OCI-M1 (cell line): ENCODE data around the gene RAI14.

ENCODE experiments used
- DNase-seq: peaks from one replicate; lab custom pipeline; 2025; lab: John Stamatoyannopoulos, UW

The RAI14 gene

DNA sequence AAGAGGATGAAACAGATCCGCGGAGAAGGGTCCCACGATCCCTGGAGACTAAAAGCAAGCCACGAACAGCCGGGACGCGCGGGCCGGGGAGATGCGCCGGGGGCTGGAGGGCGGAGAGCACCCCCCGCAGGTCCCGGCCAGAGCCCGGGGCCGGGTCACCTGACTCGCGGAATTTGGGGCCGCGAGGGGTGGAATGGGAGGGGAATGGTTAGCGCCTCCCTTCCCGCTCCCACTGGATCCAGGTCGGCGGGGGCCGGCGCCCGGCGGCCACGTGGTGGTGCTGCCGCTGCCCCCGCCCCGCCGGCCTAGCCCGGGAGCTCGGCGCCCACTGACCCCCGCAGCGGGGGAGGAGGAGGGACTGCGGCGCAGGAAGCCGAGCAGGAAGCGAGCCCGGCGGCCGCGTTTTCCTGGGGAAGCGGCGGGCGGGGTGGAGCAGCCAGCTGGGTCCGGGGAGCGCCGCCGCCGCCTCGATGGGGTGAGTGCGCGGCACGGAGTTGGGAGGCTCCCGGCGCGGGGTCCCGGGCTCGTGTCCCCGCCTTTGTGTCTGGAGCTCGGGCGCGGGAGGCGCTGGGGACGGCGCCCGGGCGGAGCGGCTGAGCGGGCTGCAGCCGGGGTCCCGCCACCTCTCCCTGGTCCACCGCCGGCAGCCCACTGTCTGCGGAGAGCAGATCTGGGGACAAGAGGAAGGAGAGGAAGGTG, at the start of gene RAI14:
TSS of gene RAI14 (plus strand) at position 328 of the 699 bp plus-strand sequence. CDS start 30,592 bp downstream, outside the sequence.
- DNase-seq, result peak; percentile 65

DNA sequence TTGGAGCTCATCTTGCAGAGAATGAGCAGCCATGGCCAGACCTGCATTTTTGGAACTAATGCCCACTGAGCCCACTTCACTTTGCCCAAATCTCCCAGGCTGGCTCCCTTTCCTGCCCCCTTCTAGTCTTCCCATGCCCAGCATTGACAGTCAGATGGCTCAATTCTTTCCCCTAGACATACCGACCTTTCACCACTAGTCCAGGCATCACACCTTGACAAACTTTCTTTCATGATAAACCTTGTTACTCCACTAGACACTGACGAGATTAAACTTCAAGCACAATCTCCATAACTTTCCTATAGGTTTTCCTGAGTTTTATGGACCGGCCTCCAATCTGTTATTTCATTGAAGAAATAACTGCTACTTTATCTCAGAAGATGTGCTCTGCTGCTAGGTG, 47.8 kb upstream of the RAI14 start:
- DNase-seq, result no peak

DNA sequence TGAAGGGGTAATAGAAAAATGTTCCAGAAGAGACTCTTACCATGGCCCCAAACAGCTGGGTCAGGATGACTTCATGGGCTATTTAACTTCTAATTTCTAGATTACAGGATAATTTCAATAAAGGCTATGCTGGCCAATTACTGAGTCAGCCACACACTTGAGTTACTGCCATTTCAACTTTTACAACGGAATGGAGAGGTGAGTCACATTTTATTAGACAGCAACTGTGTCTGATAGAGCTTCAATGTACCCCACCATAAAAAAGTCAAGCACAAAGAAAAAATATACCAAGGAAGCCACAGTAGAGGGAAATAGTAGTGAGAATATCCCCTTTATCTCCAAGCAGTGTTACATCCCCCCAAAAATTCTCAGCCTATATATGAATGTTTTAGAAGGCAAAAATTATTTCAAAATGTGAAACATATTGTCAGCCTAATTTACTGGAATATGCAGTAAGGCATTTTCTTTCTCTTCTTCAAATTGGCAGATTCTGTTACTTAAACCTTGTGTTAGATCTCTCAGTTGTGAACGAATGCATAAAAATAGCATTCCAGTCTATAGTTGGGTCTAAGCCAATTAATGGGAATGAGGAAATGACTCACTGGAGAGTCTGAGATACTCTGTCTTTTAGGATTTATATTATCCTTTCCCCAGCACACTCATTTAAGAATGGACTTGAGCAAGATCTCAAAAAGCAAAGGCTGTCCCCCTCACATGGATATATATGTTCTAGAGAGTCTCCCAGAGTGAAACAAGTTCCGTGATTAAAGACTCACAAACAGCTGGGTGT, 47.1 kb upstream of the RAI14 start:
- peak; percentile 13 for DNase-seq

DNA sequence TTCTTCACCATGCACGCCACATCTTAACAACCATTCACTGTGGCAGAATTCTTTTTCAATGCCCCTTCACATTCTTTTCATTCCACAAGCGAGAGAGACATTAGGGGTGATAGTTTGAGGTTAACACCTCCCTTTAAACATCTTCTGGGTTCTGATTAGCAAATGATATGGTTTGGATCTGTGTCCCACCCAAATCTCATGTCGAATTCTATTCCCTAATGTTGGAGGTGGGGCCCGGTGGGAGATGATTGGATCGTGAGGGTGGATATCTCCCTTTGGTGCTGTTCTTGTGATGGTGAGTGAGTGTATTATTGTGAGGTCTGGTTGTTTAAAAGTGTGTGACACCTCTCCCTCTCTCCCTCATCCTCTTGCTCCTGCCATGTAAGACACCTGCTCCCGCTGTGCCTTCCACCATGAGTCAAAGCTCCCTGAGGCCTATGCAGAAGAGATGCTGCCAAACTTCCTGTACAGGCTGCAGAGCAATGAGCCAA, 46.1 kb upstream of the RAI14 start:
- DNase-seq, result no peak

DNA sequence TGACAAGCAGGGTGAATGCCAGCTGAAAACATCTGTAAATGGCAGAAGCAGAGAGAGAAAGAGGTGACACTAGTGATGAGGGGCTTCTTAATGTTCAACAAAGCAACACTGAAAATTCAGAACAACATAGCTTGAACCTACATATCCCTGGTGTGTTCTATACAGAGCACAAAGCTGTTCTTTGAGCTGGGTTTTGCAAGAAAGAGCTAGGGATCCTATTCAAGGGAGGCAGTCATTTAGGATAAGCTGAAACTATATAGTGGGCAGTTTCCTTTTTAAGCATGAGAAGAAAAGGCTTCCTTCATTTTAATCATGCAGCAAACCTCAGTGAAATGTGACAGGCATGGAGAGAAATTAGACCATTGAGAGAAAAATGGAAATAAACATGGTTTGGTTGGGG, 45.6 kb upstream of the RAI14 start:
- no peak for DNase-seq

DNA sequence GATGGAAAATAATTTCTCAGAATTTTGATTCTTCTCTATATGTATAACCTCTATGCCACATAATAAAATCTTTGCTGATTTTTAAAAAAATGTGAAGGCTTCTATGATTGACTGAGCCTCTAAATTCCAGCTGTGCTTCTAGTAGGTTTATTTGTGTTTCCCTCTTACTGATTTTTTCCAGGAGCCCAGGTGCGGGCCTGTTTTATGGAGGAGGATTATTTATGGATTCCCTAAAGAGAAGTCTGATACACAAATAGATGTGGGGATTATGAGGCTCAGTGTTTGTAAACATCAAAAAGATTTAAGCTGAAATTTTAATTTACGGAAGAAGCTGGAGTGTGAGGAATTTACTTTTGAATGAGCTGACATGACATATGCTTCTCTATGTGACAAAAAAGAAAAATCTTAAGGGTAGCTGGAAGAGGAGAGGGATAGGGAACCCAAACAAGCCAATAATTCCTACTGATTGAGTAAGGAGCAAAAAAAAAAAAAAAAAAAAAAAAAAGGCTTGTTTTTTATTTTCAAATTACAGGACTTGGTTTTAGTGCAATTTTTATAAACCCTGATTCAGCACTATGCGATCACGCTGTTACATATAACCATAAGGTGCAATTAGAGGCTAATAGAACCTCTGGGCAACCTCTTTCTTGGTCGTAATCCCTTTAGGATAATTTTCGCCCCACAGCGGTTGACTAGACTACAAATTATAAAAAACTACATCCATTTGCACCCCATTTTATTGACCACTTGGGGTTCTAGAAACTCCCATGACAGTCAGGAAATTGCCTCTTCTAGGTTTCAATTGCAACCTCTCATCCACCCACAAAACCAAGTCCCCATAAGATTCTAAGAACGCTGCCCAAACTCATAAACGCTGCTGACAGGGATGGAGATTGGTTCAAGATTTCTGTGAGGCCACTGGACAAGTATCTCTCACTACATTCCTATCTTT, 44.4 kb upstream of the RAI14 start:
- DNase-seq, result no peak

DNA sequence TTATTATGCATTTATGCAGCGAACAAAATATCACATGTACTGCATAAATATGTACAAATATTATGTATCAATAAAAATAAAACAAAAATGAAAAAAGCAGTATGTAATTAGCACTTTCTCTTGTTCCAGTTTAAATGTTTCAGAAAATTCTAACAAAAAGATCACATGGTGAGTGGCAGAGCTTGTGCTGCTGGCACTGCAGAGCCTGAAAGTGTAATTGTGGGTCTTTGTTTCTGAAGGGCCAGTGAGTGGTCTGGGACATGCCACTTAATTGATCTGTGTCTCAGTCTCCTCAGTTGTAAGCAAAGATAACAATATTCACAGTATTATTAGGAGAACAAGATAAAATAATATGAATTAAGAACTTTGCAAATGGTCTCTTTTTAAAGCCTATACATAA, 39.5 kb upstream of the RAI14 start:
- DNase-seq, result no peak

DNA sequence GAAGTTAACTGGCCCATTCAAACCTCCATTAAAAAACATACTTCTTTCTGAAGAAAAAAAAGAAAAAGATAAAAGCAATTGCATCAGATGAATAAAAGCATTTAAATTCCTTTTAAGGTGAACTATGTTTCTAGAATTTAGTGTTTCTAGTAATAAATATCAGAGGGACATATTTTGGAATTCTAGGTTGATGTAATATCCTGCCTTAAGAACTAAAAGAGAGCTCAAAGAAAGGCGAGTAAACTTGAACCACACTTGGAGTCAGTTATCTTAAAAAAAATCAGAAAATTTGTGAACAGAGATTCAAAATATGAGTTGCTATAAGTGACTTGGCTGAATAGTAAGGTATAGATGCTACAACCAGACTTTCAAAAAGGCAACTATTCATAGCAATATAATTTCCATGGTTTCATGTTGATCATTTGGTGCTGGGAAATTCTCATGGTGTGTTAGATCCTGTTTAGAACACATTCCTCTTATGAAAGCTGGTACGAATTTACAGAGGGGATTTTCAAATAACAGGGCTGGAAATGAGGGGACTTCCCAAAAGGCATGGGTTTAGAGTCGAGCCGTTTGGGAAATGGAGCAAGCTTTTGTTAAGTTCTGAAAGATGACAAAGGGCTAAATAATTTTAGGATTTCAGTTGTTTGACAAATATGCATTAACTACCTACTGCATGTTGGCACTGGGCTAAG, 37.6 kb upstream of the RAI14 start:
- no peak for DNase-seq

DNA sequence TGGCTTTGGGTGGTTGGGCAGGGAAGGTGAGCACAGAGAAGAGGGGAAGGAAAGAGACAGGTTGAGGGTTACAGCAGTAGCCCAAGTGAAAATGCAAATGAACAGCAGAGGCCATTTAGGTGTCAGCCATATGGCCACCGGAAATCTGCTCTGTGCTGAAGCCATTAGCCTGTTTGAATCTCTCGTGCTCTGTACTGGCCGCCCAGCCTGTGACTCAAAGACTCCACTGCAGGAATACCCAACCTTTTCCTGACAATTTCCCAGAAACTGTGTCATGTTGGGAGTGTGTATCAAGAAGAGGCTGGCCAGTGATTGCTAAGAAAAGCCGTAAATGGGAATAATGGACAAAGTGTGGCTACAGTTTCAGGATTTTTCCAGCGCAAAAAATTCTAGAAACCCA, 35.9 kb upstream of the RAI14 start:
- no peak for DNase-seq

DNA sequence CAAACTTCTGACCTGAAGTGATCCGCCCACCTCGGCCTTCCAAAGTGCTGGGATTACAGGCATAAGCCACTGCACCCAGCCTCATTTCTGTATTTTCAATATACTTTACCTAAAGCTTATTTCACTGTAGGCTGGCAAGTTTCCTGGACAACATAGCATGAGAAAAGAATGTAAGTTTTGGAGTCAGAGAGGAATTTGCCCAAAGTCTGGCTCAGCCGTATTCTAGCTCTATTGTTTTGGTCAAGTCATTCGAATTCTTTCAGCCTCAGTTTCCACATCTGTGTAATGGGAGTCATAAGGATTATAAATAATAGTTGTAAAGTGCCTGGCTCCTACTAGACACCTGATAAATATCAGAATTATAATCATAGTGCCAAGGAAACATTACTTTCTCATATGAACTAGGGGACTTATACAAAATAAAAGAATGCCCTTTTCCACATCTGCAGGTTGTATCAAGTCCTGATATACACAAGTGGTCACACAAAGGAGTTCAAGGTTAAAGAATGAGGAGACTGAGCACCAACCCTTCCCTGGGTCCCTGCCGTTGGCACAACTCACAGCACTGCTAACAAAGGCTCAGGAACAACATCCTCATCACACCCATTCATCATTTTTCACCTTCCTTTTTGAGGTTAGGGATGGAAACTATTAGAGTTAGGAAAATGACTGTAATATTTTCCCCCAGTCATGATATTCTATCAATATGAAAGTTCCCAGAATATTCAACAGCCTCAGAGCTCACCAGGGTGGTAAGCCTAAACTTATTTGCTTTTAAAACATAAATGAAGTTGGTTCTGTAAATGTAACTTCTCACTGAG, 34.6 kb upstream of the RAI14 start:
- no peak for DNase-seq

DNA sequence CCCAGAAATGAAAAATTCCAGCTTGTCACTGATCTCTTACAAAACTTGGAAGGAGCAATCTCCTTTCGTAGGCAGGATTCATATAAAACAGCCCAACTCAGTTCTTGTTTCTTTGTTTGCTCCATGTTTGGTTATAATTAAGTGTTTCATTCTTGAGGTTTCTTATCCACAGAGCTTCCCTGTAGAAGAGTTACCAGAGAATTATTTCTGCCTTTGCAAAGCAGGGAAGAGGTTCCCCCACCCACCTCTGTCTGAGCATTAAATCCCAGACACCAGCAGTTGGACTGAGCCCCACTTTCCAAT, 34.1 kb upstream of the RAI14 start:
- DNase-seq, result no peak

DNA sequence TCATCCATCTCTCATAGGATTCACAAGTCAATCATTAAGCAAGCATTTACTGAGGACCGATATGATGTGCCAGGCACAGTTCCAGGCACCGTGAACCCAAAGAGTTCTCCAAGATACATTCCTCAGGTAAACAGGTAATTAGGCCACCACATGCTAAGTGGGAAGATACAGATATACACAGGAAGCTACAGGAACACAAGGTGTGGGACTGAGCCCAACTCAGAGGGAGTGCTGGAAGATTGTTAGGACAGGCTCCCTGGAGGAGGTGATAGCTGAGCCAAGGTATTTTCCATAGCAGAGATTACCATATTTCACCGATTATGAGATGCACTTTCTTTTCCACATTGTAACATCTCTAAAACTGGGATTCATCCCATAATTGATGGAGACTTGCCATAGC, 31.4 kb upstream of the RAI14 start:
- DNase-seq, result no peak

DNA sequence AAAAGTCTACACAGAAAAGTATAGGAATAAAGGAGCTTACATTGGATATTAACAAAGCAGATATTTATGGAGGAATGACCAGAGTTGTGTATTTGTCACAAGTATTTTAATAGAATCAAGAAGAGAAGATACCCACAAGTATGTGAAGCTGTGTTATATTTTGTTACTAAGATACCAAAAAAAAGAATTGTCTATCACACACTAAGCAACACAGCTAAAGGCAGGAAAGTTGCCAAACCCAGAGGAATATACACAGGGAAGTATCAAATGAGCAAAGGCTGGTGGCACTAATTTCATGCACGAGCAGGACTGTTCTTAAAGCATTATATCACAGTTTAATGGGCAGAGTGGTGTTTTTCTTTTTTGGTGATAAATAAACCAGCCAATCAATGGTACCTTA, 30.9 kb upstream of the RAI14 start:
- DNase-seq, result no peak

DNA sequence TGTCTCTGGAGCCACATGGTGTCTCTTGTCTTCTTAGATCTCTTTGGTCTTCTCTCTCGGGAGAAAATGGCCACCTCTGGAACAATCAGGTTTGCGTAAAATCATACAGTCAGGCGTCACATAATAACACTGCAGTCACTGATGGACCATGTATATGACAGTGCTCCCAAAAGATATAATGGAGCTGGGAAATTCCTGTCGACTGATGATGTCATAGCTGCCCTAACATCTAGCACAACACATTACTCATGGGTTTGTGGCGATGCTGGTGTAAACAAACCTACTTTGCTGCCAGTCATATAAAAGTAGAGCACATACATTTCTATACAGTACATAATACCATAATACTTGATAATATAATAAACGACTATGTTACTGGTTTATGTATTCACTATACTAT, 30.1 kb upstream of the RAI14 start:
- DNase-seq, result no peak

DNA sequence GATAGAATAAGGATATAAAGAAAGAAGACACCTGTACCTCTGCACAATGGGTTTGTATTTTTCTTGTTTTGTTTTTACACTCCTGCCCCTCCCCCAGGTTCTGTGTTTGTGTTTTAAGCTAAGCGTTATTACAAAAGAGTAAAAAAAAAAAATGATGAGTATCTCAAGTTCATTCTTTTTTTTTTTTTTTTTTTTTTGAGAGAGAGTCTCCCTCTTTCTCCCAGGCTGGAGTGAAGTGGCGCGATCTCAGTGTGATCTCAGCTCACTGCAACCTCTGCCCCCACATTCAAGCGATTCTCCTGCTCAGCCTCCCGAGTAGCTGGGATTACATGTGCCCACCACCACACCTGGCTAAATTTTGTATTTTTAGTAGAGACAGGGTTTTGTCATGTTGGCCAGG, 29.4 kb upstream of the RAI14 start:
- no peak for DNase-seq

DNA sequence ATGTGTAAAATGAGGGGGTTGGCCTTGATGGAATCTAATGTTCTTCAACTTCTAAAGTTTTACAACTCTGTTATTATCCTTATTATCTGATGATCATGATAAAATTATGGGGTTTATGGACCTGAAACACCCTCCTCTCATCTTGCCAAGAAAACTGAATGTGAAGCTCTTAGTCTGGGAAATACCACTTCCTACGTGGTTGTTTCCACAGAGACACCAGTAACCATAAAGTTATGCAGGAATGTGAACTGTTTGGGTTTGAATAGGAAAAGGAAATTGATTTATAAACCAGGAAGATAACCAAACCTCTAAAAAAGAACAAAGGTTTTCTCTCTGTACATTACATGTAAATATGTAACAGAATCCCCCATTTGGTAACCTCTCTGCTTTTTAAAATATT, 28.3 kb upstream of the RAI14 start:
- DNase-seq, result no peak

DNA sequence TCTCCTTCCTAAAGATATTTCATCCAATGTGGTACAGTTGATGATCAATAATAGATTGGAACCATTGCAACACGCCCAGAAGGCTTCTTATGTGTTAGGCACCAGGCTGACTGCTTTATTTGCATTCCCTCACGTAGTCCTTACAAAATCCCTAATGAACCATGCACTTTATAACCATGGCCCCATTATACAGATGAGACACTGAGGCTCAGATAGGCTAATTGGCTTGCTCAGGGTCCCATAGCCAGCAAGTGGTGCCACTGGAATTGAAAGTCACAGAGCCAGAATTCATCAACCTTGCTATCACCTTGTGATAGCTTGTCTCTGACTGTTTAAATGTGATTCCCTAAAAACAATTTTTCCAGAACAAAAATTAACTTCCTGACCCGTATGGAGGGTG, 27.8 kb upstream of the RAI14 start:
- DNase-seq, result no peak

DNA sequence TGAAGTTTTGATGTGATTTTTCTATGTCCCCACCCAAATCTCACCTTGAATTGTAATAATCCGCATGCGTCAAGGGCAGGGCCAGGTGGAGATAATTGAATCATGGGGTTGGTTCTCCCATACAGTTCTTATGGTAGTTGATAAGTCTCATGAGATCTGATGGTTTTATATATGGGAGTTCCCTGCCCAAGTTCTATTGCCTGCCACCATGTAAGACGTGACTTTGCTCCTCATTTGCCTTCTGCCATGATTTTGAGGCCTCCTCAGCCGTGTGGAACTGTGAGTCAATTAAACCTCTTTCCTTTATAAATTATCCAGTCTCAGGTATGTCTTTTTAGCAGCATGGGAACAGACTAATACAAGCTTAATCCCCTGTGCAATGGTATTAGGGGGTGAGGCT, 25.5 kb upstream of the RAI14 start:
- no peak for DNase-seq

DNA sequence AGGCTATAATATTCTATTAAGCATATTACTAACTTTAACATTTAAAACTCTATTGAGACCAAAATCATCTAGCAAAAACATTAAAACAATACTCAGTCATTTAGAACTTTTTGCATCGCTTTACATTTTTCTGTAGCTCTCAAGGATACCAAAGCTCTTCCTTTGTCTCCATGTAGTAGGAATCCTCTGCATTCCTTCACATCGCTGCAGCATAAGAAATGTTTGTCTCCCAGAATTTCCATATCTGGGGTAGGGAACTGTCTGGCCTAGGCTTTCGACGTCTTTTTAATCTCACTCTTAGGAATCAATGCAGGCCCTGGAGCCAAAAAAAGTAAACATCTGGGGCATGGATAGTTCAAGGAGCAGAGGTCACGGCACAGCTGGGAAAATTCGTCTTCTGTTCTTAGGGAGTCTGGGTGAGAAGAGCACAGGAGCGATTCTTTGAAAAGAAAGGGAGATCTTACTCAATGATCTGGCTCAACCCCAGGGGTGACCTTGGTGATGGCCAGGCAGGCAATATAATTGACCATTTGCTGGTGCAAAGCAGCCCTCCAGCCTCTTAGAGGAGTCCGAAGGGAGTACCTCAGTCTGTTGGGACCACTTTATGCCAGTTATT, 23.2 kb upstream of the RAI14 start:
- no peak for DNase-seq

DNA sequence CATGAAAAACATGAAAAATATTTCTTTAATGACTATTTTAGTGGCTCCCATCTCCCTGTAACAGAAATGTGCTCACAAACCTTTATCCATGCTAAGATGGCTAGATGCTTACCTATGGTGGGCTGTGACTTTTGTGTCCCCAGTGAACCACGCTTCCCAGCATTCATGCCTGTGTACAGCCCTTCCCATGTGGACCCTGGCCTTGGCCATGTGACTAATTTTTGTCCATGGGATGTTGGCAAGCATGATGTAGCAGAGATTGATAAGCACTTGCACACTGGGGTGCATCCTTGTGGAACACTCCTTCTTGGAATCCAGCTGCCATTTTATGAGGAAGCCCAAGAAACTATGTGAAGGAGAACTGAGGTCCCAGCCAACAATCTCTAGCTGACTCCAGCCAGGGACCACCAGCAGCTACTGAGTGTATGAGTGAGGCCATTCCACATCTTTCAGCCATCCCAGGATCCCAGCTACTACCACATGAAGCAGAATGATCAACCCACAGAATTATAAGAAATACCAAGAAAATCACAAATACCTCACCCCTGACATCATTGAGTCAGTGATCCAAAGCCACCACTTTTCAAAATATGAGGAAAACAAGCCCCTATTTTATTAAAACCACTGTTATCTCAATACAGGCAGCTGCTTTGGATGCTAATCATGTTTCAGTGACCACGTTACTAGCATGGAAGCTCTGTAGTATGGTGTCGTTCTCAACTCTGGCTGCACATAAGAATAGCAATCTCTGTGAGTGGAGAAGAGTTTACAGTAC, 16.1 kb upstream of the RAI14 start:
- no peak for DNase-seq
